ENCODE data around the gene NTN1. TPM values are rescaled to one million over a fixed set of nuclear protein-coding genes. Genes with fewer than 3 reads are reported as not detected.

The NTN1 gene
- total RNA-seq, 1 experiment from 2014 or later = 1.2 TPM

DNA sequence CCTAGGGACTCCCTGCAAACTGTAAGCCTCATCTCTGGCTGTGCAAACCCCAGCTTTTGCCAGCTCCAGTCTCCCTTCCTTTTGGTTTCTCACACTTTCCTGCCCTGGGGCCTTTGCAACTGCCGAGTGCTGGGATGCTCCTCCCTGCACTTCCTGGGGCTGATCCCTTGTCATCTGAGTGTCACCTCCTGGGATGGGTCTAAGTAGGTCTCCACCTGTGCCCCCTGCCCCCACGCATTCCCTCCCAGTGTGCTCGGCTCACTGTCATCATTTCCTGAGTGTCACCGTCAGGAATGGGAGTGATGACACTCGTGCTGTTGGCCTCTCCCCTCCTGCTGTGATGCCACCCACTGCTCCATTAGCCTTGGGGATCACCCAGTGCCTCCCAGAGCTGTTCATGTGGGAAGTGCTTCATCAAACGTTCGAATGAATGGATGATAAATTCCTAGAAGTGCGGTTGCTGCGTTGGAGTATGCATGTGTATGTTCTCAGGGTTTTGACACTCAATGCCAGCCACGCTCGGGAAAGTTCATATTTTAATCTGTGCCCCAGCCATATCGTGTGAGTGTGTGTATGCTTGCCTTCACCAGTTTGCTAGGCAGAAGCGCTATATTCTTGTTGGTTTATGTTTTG lies 189.9 kb downstream of the NTN1 start:
- Histone ChIP-seq H3K18ac (ENCODE audit: insufficient read length, low read depth, low read length) (no peak overlapping the region), H4K8ac (replicated peaks; ENCODE audit: insufficient read length, low read depth, low read length) (no peak overlapping the region), H3K4ac (ENCODE audit: low read depth, low read length) (no peak overlapping the region), H3K27me3 (ENCODE audit: insufficient read depth, low read length) (no peaks in the 10 kb centered on the region), H4K91ac (ENCODE audit: insufficient read length, low read depth, low read length) (no peak overlapping the region), H2BK20ac (ENCODE audit: low read depth, low read length, poor library complexity, severe bottlenecking) (no peak overlapping the region), H3K79me2 (ENCODE audit: insufficient read depth, low read length) (no peaks in the 10 kb centered on the region), H3K27ac (ENCODE audit: insufficient read length, low read depth, low read length) (no peak overlapping the region), H3K23ac (ENCODE audit: insufficient read length, low read depth, low read length) (no peak overlapping the region), H2BK120ac (ENCODE audit: low read depth, low read length, poor library complexity, severe bottlenecking) (no peak overlapping the region), H2AFZ (ENCODE audit: low read length) (no peak overlapping the region), H4K20me1 (ENCODE audit: control insufficient read depth, insufficient read depth, insufficient read length) (no peaks in the 10 kb centered on the region), H2BK5ac (ENCODE audit: insufficient read length, low read length) (no peak overlapping the region), H3K9ac (ENCODE audit: extremely low read depth, insufficient read length, low read length) (no peak overlapping the region), H3K4me1 (ENCODE audit: insufficient read depth, low read length) (no peaks in the 10 kb centered on the region), H4K5ac (ENCODE audit: insufficient read length, low read depth, low read length) (no peak overlapping the region), H3T11ph (ENCODE audit: low read length) (no peak overlapping the region), H3K56ac (ENCODE audit: insufficient read length, low read depth, low read length) (no peak overlapping the region), H2BK12ac (ENCODE audit: insufficient read length, low read depth, low read length) (no peak overlapping the region), H3K9me3 (ENCODE audit: control insufficient read depth, low read depth, low read length) (no peaks in the 10 kb centered on the region), H3K79me1 (ENCODE audit: insufficient read depth, low read depth, low read length, poor library complexity, severe bottlenecking) (no peaks in the 10 kb centered on the region), H2AK5ac (ENCODE audit: insufficient read length, low read length) (no peak overlapping the region), H2BK15ac (ENCODE audit: low read depth, low read length) (no peak overlapping the region), H3K14ac (ENCODE audit: insufficient read depth, low read length) (no peak overlapping the region; the same call in 1 of the 2 replicates), H3K23me2 (ENCODE audit: insufficient read length, low read depth, low read length, poor library complexity, severe bottlenecking) (no peaks in the 10 kb centered on the region), H3K4me2 (ENCODE audit: insufficient read depth, insufficient read length, low read length) (no peak overlapping the region)
- DNase-seq = peak; percentile 28
- Mint-ChIP-seq H3K9me3 (peaks cover 12 to 15% of the 10 kb centered on the region in 2 experiments), H3K27me3 (ENCODE audit: low read depth) (peaks cover 9% of the 10 kb centered on the region), H3K4me1 (peaks cover 6 to 16% of the 10 kb centered on the region in 2 experiments), H3K4me3 (no peak overlapping the region), H3K36me3 (ENCODE audit: insufficient read depth in 1 of 3, low read depth in 3 of 3) (peaks cover 0 to 13% (median 11%) of the 10 kb centered on the region in 3 experiments; a peak in 5 of 7 replicates), H3K27ac (peak overlapping the region in 1 of 3 experiments; percentile 8; a peak in 1 of 7 replicates)
- no peak for TF ChIP-seq CTCF (conservative IDR thresholded peaks at IDR 0.05)
- WGBS (ENCODE audit: extremely low coverage, insufficient read length, low lambda C conversion rate) = no CpG with 5 or more reads among the region's 13 CpGs
